CD14-positive monocyte (primary cell): ENCODE results near the gene CELF4. TPM values are rescaled to one million over a fixed set of nuclear protein-coding genes. Genes with fewer than 3 reads are reported as not detected.

ENCODE experiments used
- DNase-seq, 3 donors: peaks; one replicate each; pipeline ENCODE4 v3.0.0-alpha.2; 2011 to 2022
- H2AFZ ChIP-seq: 2 replicates; pipeline ENCODE4 v1.6.0; 2012; ENCODE audit warnings: mild to moderate bottlenecking, low read depth, low read length, inconsistent platforms; ENCODE audit not compliant: insufficient read depth, poor library complexity, severe bottlenecking
- H3K27ac ChIP-seq, 2 donors: 1 replicate in 1 of 2; 2 replicates in 1 of 2; pipeline ENCODE4 v1.5.1; 2012 to 2013; ENCODE audit warnings: low read length in 2 of 2, control low read depth in 1 of 2, inconsistent platforms in 1 of 2, low read depth in 1 of 2, mild to moderate bottlenecking in 1 of 2
- H3K27me3 ChIP-seq, 2 donors: one replicate each; pipeline versions ENCODE4 v1.6.0 to v1.6.1; 2011 to 2013; ENCODE audit warnings: low read length in 2 of 2; ENCODE audit not compliant: control insufficient read depth in 2 of 2, insufficient read depth in 2 of 2
- H3K36me3 ChIP-seq, 2 donors: replicated peaks in 1 of 2; 1 replicate in 1 of 2; 2 replicates in 1 of 2; pipeline versions ENCODE4 v1.5.1 to v1.6.1; 2012 to 2013; ENCODE audit warnings: low read length in 2 of 2, control low read depth in 1 of 2, inconsistent platforms in 1 of 2, mild to moderate bottlenecking in 1 of 2; ENCODE audit not compliant: insufficient read depth in 2 of 2, control insufficient read depth in 1 of 2
- H3K4me1 ChIP-seq, 2 donors: 1 replicate in 1 of 2; 2 replicates in 1 of 2; pipeline versions ENCODE4 v1.5.1 to v1.6.1; 2012 to 2013; ENCODE audit warnings: low read length in 2 of 2, control low read depth in 1 of 2, inconsistent platforms in 1 of 2, mild to moderate bottlenecking in 1 of 2, moderate library complexity in 1 of 2; ENCODE audit not compliant: insufficient read depth in 2 of 2, control insufficient read depth in 1 of 2
- H3K4me2 ChIP-seq: replicated peaks from 2 replicates; pipeline ENCODE3; 2012; ENCODE audit warnings: low read length, moderate library complexity, mild to moderate bottlenecking; ENCODE audit not compliant: poor library complexity, severe bottlenecking; ENCODE audit errors: extremely low read depth
- H3K4me3 ChIP-seq, 3 experiments: fragments of 200-600 bp in 1 of 3; sonication (generic) in 1 of 3; replicated peaks in 1 of 3; 1 replicate in 2 of 3; 2 replicates in 1 of 3; pipeline ENCODE4 v1.5.1; 2011 to 2013; ENCODE audit warnings: low read length in 3 of 3, mild to moderate bottlenecking in 3 of 3, control low read depth in 2 of 3, low read depth in 2 of 3, inconsistent platforms in 1 of 3, moderate library complexity in 1 of 3
- H3K79me2 ChIP-seq: 2 replicates; pipeline ENCODE4 v1.6.0; 2012; ENCODE audit warnings: mild to moderate bottlenecking, control low read depth, inconsistent platforms, low read length, moderate library complexity; ENCODE audit not compliant: insufficient read depth
- H3K9ac ChIP-seq: 2 replicates; pipeline ENCODE4 v1.6.0; 2017; ENCODE audit warnings: low read length, mild to moderate bottlenecking; ENCODE audit not compliant: insufficient read depth, poor library complexity, severe bottlenecking
- H3K9me3 ChIP-seq, 2 donors: replicated peaks in 1 of 2; 1 replicate in 1 of 2; 2 replicates in 1 of 2; pipeline versions ENCODE4 v1.5.1 to v1.6.1; 2012 to 2013; ENCODE audit warnings: low read length in 2 of 2, control low read depth in 1 of 2; ENCODE audit not compliant: control insufficient read depth in 1 of 2, insufficient read depth in 1 of 2
- H4K20me1 ChIP-seq: 2 replicates; pipeline ENCODE4 v1.6.0; 2012; ENCODE audit warnings: mild to moderate bottlenecking, low read length, control low read depth, moderate library complexity; ENCODE audit not compliant: insufficient read depth
- H3K27ac Mint-ChIP-seq, 7 donors: one replicate each; pipeline ENCODE4 v1.8.0; 2020; ENCODE audit warnings: mild to moderate bottlenecking in 7 of 7, mixed read lengths in 7 of 7, moderate library complexity in 6 of 7, inconsistent platforms in 2 of 7
- H3K27me3 Mint-ChIP-seq, 3 donors: one replicate each; pipeline ENCODE4 v1.8.0; 2021 to 2022; ENCODE audit warnings: low read depth in 3 of 3, mild to moderate bottlenecking in 3 of 3, mixed read lengths in 3 of 3, moderate library complexity in 3 of 3, inconsistent platforms in 1 of 3
- H3K36me3 Mint-ChIP-seq, 2 donors: one replicate each; pipeline ENCODE4 v1.8.0; 2020; ENCODE audit warnings: mixed read lengths in 2 of 2, inconsistent platforms in 1 of 2, mild to moderate bottlenecking in 1 of 2
- H3K4me1 Mint-ChIP-seq: one replicate; pipeline ENCODE4 v1.8.0; 2020; ENCODE audit warnings: mild to moderate bottlenecking, mixed read lengths
- H3K4me3 Mint-ChIP-seq, 2 donors: one replicate each; pipeline ENCODE4 v1.8.0; 2020; ENCODE audit warnings: mild to moderate bottlenecking in 2 of 2, mixed read lengths in 2 of 2, moderate library complexity in 1 of 2
- H3K9me3 Mint-ChIP-seq, 7 donors: one replicate each; pipeline ENCODE4 v1.8.0; 2020 to 2022; ENCODE audit warnings: mixed read lengths in 7 of 7, mild to moderate bottlenecking in 6 of 7, moderate library complexity in 6 of 7, inconsistent platforms in 2 of 7
- CTCF ChIP-seq: fragments of 200-600 bp; IDR thresholded peaks from one replicate; pipeline ENCODE4 v1.8.0; 2022; ENCODE audit warnings: antibody characterized with exemption, mild to moderate bottlenecking
- WGBS: methylation state at CpG from one replicate; pipeline ENCODE4 v1.1.5; 2013; ENCODE audit warnings: missing lambda C conversion rate; ENCODE audit not compliant: insufficient coverage; 5-methylcytosine and 5-hydroxymethylcytosine counted together
- intact Hi-C, 2 donors: fragments of 100-400 bp; cut with micrococcal nuclease; formaldehyde crosslinking; loops; one replicate each; pipeline versions ENCODE4 v1.15.0 to v1.15.1; 2023
- polyA minus RNA-seq: library from RNA; depleted of rRNA, polyadenylated mRNA; stranded (reverse); fragments of >200 nt; gene quantifications from 2 replicates; pipeline ENCODE4 v1.2.3, GENCODE V29; 2012
- polyA plus RNA-seq, 3 donors: library from polyadenylated mRNA; depleted of rRNA in 1 of 3; unstranded in 2 of 3; stranded (reverse) in 1 of 3; fragments of 300-500 nt in 2 of 3; fragments of >200 nt in 1 of 3; fragmentation: Illumina TruSeq in 2 of 3; gene quantifications; 1 replicate in 2 of 3; 2 replicates in 1 of 3; pipeline ENCODE4 v1.2.3, GENCODE V29; 2012 to 2021
- total RNA-seq, 12 experiments: library from RNA in 1 of 12; stranded (reverse) in 1 of 12; fragments of 120-200 nt in 1 of 12; gene quantifications; one replicate each; pipeline ENCODE4 v1.2.4 and lab custom pipeline; 2013 to 2026; ENCODE audit warnings: mixed read lengths in 6 of 12, inconsistent platforms in 1 of 12

The CELF4 gene
- not detected for total RNA-seq (2013)
- polyA plus RNA-seq (not detected), polyA minus RNA-seq (not detected in 2 replicates), total RNA-seq (lab: John Stamatoyannopoulos, UW) (0 to 4.8 (median 0.08) reads per million in 11 experiments)

- no peak within 1 kb of the TSS for H3K9ac ChIP-seq
- no peak within 1 kb of the TSS for H3K27ac ChIP-seq
Observed at GRCh38 chr18:37565101-37565976, at the start of gene CELF4. TSS of gene CELF4 (minus strand) at chr18:37565798.

GRCh38 chr18:37613253-37613565 lies 47.6 kb upstream of the CELF4 start:
- Histone ChIP-seq H2AFZ (no peak overlapping the region), H3K4me1 (no peaks in the 10 kb centered on the region), H4K20me1 (no peaks in the 10 kb centered on the region), H3K9me3 (peaks cover 0 to 5% of the 10 kb centered on the region in 2 donors), H3K27me3 (no peaks in the 10 kb centered on the region), H3K4me2 (no peak overlapping the region), H3K79me2 (no peaks in the 10 kb centered on the region), H3K4me3 (no peak overlapping the region), H3K9ac (no peak overlapping the region), H3K27ac (no peak overlapping the region), H3K36me3 (no peaks in the 10 kb centered on the region)
- Mint-ChIP-seq H3K9me3 (peaks cover 0 to 15% (median 10%) of the 10 kb centered on the region in 7 donors), H3K4me1 (no peaks in the 10 kb centered on the region), H3K4me3 (no peak overlapping the region), H3K36me3 (no peaks in the 10 kb centered on the region), H3K27me3 (peaks cover 0 to 9% (median 3%) of the 10 kb centered on the region in 3 donors), H3K27ac (no peak overlapping the region)
- intact Hi-C loops = no loop called here
- no CpG with 5 or more reads among the region's 1 CpG for WGBS
- TF ChIP-seq CTCF = no peak
- DNase-seq = no peak

More at GRCh38 chr18:37565101-37565976, at the start of gene CELF4:
- Mint-ChIP-seq H3K4me3 (peak within 1 kb of the TSS; percentile 41 to 92), H3K4me1 (peaks cover 13% of the 10 kb centered on the region), H3K27ac (no peak within 1 kb of the TSS), H3K36me3 (peaks cover 0 to 3% of the 10 kb centered on the region in 2 donors), H3K9me3 (peaks cover 0 to 33% (median 12%) of the 10 kb centered on the region in 7 donors), H3K27me3 (peaks cover 67 to 78% (median 67%) of the 10 kb centered on the region in 3 donors)
- H2AFZ ChIP-seq = no peak within 1 kb of the TSS
- 1% methylated on average over 58 of the region's 62 CpGs for WGBS
- peaks cover 62 to 82% of the 10 kb centered on the region in 2 donors for H3K27me3 ChIP-seq
- peak within 1 kb of the TSS; percentile 58 for H3K4me2 ChIP-seq
- peaks cover 4 to 29% of the 10 kb centered on the region in 2 donors for H3K9me3 ChIP-seq
- intact Hi-C loops = no loop called here
- no peak for DNase-seq
- no peaks in the 10 kb centered on the region for H4K20me1 ChIP-seq
- TF ChIP-seq CTCF = no peak
- H3K4me1 ChIP-seq = no peaks in the 10 kb centered on the region
- no peaks in the 10 kb centered on the region for H3K79me2 ChIP-seq
- H3K36me3 ChIP-seq = no peaks in the 10 kb centered on the region
- peak within 1 kb of the TSS in 1 of 3 experiments; percentile 50 for H3K4me3 ChIP-seq
